Activated CD4-positive, alpha-beta T cell treated with anti-CD3 and anti-CD28 coated beads, Interleukin-2, amount 50 U/mL, for 48 hours (primary cell): ENCODE results near the gene AQP5.

Experiments
- DNase-seq, 2 experiments: peaks; one replicate each; pipeline ENCODE4 v3.0.0-alpha.2; 2020

Gene AQP5

DNA sequence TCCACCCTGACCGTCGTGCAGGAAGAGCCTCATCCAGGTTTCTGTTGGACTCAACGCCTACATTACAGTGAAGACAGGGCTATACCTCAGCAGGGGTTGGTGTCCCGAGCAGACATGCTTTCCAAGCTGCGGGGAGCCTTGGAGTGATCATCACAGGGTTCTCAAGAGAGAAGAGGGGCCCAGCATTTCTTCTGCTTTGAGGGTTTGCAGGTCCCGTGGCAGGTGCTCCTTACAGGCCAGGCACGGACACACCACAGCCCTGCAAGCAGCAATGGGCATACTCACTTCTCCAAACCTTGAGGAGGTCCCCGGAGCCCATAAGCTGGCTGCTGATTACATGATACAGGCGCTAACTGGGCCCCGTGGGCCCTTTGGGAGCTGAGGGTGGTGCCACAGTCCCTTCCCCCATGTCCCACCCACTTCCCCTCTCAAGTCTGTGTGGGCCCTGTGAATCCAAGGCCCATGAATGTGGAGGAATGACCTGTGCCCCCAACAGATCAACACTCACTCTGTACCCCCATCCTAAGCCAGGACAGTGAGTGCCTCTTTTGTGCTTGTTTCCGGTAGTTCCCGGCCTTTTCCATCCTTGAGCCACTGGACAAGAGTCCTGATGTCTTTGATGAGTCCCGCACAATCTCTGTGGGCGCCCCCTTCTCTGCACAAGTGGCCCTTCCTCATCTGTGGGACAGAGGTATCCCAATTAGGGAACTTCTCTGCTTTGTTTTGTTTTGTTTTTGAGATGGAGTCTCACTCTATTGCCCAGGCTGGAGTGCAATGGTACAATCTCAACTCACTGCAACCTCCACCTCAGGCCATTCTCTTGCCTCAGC is 10.0 kb upstream of the AQP5 start:
- DNase-seq: no peak

DNA sequence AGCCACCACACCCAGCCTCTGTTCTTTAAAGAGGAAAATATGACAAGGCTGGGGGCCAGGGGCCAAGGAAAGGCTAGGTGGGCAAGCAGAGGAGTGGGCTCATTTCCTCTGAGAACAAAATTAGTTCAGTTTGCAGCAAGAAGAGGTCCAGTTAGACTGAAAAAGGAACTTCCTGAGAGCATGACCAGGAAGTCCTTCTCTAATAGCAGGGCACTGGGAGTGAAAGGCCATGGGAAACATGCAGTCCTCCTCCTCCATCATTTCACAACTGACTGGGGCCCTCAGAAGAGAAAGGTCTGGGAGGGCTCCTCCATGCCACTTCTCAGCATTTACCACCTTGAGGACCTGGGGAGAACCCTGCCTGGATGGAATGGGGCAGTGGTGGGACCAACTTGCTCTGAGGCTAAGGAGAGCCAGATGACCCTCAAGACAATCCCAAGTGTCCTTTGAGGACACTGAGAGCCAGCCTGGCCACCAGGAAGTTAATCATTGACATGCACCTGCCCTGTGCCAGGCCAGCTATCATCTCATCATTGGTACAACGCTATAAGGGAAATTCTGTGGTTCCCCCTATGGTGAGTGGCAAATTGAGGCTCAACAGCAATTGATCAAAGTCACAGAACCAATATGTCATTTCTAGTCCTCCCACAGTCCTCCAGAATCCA is 9.1 kb upstream of the AQP5 start:
- no peak for DNase-seq

DNA sequence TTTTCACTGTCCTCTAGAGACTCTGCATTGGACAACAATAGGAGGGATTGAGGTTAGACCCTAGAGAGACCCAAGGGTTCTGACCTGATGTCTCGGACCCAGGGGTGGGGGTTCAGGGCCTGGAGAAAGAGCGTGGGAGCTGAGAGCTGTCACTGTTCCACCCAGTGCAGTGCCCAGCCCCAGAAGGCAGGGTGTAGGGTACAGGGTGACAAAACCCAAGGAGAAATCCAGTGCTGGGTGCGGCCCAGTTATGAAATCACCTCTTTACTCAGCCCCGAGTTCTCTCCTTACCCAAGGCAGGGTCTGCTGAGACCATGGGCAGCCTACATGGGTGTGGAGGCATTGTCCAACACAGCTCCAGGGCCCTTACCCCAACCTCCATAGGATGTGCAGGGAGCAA is 8.5 kb upstream of the AQP5 start:
- DNase-seq: no peak

DNA sequence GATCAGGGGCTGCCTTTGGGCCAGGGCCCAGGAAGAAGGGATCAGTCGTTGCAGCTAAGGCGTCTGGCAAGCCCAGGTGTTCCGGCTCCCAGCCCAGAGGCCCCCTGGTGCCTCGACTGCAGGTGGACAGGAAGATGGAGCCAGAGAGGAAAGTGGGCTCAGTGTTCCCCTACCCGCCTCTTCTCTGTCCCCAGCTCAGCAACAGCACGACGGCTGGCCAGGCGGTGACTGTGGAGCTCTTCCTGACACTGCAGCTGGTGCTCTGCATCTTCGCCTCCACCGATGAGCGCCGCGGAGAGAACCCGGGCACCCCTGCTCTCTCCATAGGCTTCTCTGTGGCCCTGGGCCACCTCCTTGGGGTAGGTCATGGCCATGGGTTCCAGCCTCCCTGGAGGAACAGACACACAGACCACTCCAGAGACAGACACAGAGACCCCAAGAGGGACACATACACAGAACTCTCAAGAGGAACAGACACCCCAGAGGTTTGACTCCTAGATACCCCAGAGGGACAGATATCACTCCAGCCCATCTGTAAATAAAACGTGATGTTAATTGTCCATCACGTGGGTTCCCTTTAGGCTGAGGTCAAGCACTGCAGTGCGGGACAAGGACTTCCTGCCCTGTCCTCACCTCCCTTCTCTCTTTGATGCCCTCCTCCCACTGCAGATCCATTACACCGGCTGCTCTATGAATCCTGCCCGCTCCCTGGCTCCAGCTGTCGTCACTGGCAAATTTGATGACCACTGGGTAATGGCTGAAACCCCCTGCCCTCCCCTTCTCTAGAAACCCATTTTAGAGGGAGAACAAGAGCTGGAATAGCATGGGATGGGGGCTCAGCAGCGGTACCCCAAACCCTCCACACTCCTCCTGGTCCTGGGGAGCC is 7.5 kb upstream of the AQP5 start:
- DNase-seq: no peak

DNA sequence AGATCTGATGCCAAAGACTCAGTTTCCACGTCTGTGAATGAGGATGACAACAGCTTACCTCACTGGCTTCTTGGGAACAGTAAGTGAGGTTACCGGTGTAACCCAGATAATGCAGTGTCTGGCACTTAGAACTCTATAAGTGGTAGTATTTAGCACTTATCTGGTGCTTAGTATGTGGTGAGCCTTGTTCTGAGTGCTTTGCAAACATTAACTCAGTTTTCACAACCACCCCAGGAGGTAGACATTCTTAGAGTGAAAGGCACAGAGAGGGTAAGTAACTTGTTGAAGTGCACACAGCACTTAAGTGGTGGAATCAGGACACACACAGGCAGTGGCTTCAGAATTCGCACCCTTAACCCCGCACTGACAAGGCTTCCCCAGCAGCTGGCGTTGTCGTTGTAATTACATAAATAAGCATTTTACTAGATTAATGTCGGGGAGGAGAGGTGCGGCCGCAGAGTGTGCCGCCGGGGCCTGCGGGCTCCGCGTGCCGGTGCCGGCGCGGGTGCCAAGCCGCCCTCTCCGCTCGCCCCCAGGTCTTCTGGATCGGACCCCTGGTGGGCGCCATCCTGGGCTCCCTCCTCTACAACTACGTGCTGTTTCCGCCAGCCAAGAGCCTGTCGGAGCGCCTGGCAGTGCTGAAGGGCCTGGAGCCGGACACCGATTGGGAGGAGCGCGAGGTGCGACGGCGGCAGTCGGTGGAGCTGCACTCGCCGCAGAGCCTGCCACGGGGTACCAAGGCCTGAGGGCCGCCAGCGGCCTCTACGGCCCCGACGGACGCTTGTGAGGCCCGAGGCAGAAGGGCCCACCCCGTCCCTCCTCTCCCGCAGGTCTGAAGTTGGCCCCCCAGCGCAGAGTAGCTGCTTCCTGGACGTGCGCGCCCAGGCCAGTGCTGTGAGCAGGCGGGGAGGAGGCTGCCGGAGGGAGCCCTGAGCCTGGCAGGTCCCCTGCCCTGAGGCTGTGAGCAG is 6.5 kb upstream of the AQP5 start:
- no peak for DNase-seq

DNA sequence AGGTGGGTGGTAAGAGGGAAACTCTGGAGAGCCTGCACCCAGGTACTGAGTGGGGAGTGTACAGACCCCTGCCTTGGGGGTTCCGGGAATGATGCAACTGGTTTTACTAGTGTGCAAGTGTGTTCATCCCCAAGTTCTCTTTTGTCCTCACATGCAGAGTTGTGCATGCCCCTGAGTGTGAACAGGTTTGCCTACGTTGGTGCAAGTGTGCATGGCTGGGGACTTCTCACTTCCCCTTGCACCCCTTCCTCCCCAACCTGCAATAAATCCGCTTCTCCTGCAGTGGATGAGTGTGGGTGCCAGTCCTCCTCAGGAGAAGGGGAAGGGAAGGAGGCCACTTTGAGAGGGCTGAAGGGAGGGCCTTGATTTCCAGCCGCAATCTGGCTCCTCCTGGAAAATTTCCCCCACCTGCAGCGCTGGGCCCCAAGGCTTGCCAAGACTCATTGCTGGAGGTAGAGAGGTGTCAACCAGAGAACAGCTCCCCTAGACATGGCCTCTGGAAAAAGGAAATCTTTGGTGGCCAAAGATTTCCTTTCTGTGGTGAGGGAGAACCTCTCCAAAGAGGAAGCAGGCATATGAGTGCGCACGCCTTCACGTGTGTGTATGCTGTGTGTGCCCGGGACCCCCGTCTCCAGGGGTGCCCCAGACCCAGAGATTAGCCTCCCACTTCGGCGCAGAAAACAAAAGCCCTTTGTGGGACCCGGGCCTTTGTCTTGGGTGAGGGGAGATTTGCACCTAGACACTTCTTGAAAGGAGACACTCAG is 5.6 kb upstream of the AQP5 start:
- no peak for DNase-seq

DNA sequence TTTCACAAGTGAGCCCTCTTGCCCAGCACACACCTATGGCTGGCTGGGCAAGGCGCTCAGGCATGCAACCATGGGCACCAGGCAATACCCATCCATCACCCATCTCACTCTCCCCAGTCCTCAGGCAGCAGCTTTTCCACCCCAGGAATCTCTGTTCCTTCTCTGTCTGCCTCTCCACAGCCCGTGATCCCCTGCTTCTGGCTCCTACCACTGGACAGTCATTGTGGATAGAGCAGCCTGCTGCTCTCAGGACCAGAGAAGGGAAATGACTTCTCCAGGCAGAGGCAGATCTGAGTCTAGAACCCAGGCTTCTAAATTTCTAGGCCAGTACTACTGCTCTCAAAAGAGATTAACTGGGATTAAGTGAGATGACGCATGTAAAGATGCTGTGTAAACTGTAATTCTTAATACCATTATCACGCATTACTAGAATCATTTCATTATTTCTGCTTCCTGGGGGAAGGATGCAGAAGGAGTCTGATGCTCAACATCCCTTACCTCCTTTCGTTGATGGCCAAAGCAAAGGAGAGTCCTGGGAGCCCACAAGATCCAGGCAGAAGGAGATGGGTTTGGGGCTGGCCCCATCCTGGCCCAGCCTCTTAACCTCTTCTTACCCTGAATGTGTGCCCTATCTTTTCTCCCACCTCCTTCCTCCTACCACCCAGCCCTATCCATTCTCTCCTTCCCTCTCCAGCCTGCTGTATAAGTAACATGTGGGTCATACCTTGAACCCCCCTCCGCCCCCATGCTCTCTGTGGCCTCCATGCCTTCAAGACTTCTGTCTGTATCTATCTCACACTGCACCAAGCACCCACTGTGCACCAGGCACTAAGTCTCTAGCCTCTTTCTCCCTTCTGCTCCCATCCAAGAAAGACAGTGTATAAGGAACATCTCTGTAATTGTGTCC is 4.8 kb upstream of the AQP5 start:
- no peak for DNase-seq

DNA sequence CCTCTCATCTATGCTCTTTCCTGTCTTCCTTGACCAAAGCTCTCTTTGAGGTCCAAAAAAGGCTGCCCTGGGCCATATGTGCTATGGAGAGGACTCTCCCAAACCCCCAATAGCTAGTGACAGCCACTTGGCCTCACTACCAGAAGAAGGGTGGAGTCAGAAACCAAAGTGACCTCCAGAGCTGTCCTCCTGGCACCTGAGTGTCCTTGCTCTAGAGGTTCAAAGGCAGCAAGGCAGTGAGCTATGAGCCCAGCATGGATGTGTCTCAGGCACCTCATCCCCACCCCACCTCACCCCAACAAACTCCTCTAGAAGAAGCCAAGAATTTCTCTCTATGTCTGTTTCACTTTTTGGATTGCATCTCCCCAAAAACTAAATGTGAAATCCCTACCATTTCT is 4.1 kb upstream of the AQP5 start:
- no peak for DNase-seq

DNA sequence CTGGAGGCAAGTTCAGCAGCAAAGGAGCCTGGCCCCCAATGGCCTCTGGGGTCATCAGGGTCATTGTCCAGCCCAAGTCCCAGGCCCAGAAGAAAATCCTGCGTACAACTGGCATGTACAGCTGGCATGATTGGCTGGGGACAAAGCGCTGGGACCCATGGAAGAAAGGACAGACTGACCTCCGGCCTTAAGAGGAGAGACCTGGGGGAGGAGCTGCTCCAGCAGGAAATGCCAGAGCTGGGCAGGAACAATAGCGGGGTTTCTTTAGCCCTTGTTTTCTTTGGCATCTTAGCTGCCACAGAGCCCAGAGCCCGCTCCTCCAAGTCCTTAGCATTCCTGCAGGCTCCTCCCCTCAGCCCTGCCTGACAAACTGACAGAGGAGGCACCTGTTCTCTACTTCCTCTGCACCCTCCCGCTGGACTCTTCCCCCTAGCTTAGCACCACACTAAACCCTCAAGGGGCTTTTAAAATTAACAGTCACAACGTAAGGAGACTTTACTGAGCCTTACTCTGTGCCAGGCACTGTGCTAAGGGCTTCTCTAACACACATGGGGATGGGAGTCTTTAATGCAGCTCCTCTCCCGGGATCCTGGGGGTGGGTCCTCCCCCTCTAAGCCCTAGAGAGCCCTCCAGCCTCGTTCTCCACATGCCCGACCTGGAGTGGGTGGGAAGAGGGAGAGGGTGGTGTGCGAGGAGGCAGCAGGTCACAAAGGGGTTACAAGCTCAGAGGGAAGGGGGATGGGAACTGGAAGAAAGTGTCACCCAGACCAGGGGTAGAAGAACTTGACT is 1.8 kb upstream of the AQP5 start:
- DNase-seq: no peak

DNA sequence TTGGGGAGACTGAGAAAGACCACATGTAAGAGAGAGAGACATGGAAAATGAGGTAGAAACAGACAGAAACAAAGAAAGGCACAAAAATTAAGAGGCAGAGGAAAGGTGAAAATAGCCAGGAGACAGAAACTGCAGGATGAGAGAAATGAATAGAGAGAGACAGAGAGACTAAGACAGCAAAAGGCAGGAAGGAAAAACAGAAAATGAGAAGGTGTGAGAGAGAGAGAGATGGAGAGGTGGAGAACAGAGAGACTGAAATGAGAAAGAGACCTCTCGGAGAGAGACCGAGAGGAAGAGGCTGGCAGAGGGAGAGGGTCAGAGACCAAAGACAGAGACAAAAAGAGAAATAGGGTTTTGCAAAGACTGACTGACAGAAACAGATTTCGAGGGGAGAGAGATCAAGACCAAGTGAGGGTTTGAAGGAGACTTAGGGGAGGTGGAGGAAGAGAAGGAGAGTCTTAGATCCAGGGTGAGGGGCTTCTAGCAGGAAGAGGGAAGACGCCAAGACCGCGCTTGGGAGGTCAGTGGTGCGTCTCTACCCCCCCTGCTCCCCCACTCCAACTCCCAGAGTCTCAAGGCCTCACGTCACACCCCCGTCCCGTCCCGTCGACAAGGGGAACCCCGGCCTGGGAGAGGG is 1.1 kb upstream of the AQP5 start:
- no peak for DNase-seq

DNA sequence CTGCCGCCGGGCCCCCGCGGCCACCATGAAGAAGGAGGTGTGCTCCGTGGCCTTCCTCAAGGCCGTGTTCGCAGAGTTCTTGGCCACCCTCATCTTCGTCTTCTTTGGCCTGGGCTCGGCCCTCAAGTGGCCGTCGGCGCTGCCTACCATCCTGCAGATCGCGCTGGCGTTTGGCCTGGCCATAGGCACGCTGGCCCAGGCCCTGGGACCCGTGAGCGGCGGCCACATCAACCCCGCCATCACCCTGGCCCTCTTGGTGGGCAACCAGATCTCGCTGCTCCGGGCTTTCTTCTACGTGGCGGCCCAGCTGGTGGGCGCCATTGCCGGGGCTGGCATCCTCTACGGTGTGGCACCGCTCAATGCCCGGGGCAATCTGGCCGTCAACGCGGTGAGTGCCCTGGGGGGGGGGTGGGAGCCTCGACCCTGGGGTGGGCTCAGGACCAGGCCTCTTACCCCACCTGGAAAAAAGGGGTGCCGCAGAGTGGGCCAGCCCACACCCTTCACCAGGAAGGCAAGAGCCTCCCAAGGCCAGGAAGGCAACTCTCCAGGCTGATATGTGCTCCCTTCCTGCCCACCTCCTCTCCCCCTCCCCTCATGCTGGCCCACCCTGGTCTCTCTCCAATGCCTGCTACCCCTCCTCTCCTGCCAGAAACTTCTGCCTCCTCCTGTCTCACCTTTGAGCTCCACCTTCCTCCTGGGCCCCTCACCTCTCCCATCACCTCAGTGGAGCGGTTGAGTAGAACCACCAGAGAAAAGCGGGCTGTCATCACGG is 507 bp downstream of the AQP5 start:
- no peak for DNase-seq

DNA sequence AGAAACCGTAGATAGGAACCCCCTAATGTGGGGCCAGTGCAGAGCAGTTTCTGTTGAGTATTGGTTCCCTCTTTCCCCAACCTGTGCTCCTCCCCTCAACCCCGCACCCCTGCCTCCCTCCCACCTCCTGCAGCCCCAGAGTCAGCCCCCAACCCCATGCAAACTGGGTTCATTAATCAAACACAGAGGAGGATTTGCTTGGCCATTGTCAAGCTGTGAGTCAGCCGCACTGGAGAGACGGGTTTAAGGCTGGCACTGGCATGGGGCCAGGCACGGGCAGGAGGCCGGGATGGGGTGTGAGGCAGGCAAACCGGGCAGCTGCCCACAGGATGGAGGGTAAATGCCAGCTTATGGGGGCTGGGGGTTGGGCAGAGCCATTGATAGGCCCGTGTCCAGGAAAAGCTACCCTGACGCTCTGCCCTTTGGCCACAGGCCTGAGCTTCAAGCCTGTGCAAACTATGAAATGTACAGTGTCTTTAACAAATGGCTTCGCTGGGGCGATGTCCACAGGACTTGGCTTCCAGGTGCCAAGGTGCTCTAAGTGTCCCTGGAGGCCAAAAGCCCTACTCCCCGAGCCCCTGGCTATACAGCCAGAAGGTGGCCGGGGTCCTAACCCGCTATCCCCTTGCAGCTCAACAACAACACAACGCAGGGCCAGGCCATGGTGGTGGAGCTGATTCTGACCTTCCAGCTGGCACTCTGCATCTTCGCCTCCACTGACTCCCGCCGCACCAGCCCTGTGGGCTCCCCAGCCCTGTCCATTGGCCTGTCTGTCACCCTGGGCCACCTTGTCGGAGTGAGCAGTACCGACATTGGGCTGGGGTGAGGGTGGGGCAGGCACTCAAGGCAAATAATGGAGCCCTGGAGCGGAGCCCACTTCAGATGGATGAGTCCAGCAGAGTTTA is 1.4 kb downstream of the AQP5 start:
- DNase-seq: no peak

DNA sequence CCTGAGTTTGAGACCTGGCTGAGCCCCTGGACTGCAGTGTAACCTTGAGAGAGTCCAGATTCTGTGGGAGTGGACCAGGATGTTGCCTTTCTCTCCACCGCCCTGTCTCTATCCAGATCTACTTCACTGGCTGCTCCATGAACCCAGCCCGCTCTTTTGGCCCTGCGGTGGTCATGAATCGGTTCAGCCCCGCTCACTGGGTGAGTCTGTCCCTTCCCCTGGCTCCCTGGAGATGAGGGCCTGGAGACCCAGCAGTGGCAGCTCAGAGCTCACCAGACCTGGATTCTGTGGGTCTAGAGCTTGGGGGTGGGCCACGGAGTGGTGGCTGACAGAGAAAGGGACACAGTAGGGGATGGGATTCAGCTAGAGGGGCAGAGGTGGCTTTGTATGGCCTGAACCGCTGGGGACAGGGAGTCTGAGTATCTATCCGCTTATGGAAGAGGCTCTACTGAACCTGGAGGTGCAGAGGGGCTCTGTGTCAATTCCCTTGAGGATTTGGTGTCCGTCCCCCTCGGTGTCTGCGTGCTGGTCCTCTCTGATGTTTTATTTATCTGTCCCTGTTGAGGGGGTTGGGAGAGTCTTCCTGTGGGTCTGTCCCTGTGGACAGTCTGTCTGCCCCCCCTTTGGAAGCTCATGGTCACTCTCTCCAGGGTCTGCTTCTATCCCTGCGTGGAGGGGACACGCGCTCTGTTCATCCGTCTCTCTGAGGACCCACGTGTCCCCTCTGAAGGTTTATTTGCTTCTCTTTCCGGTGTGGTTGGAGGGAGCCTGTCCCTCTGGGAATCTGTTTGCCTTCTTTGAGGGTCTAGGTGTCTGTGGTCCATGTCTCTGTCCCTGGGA is 2.5 kb downstream of the AQP5 start:
- no peak for DNase-seq

DNA sequence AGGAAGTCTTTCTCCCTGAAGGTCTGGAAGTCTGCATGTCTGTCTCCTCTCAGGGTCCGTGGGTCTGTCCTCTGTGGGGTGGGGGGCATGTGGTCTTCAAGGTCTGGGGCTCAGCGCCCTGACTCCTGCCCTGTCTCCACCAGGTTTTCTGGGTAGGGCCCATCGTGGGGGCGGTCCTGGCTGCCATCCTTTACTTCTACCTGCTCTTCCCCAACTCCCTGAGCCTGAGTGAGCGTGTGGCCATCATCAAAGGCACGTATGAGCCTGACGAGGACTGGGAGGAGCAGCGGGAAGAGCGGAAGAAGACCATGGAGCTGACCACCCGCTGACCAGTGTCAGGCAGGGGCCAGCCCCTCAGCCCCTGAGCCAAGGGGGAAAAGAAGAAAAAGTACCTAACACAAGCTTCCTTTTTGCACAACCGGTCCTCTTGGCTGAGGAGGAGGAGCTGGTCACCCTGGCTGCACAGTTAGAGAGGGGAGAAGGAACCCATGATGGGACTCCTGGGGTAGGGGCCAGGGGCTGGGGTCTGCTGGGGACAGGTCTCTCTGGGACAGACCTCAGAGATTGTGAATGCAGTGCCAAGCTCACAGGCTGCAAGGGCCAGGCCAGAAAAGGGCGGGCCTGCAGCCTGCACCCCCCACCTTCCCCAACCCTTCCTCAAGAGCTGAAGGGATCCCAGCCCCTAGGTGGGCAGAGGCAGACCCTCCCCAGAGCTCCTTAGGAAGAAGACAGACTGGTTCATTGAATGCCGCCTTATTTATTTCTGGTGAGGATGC is 3.4 kb downstream of the AQP5 start:
- no peak for DNase-seq

DNA sequence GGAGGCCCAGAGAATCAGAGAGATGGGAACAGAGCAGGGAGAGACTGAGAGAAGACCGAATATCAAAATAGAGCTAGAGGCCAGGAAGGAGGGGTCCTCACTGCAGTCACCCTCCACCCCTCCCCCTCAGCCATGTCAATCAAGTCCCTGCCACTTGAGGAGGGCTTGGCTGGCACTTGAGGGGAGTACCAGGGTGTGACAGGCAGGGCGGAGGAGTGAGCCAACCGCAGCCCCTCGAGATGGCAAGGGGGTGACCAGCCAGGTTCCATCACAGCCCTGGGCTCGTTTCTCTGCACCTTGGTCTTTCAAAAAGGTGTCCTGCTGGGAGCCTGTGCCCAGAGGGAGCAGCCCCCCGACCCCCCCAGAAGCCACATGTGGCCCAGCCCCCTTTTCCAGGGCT is 4.2 kb downstream of the AQP5 start:
- no peak for DNase-seq
